ENCODE results near the gene RETREG3.

Gene RETREG3

GRCh38 chr17:42537156-42537805 lies 71.9 kb downstream of the RETREG3 start:
- DNase-seq (ENCODE audit: low spot score) (no peak), ATAC-seq (ENCODE audit: low read depth) (no peak)
- H3K27me3 ChIP-seq (ENCODE audit: insufficient read depth, poor library complexity, severe bottlenecking), result no peaks in the 10 kb centered on the region
- TF ChIP-seq CTCF (IDR thresholded peaks at IDR 0.05; ENCODE audit: poor library complexity, severe bottlenecking), result no peak
- H3K4me3 ChIP-seq (ENCODE audit: severe bottlenecking), result peak overlapping the region; percentile 85
- H3K36me3 ChIP-seq (ENCODE audit: low read depth), result peaks cover 6% of the 10 kb centered on the region
- peak overlapping the region; percentile 78 for H3K27ac ChIP-seq (ENCODE audit: poor library complexity, severe bottlenecking)
- no peaks in the 10 kb centered on the region for H3K9me3 ChIP-seq (ENCODE audit: severe bottlenecking)
- H3K4me1 ChIP-seq (ENCODE audit: insufficient read depth, poor library complexity, severe bottlenecking), result peaks cover 9% of the 10 kb centered on the region

- peak overlapping the region; percentile 78 for H3K27ac ChIP-seq (ENCODE audit: poor library complexity, severe bottlenecking)
- TF ChIP-seq CTCF (IDR thresholded peaks at IDR 0.05; ENCODE audit: poor library complexity, severe bottlenecking), result peak; percentile 20
- peaks cover 12% of the 10 kb centered on the region for H3K4me1 ChIP-seq (ENCODE audit: insufficient read depth, poor library complexity, severe bottlenecking)
- no peaks in the 10 kb centered on the region for H3K27me3 ChIP-seq (ENCODE audit: insufficient read depth, poor library complexity, severe bottlenecking)
- peak; percentile 83 for DNase-seq (ENCODE audit: low spot score)
- H3K4me3 ChIP-seq (ENCODE audit: severe bottlenecking), result peak overlapping the region; percentile 85
- peak; percentile 73 for ATAC-seq (ENCODE audit: low read depth)
- no peaks in the 10 kb centered on the region for H3K9me3 ChIP-seq (ENCODE audit: severe bottlenecking)
- H3K36me3 ChIP-seq (ENCODE audit: low read depth), result peaks cover 5% of the 10 kb centered on the region; the same call in 1 of the 2 replicates
Measured at GRCh38 chr17:42536372-42537155, 72.6 kb downstream of the RETREG3 start.

GRCh38 chr17:42536048-42536371 lies 73.2 kb downstream of the RETREG3 start, which contains the start of gene NAGLU:
Gene NAGLU (plus strand): TSS chr17:42536241. CDS start chr17:42536273, 32 bp downstream.
- ATAC-seq (ENCODE audit: low read depth), result peak; percentile 77

GRCh38 chr17:42535155-42536047 lies 73.8 kb downstream of the RETREG3 start:
- H3K9me3 ChIP-seq (ENCODE audit: severe bottlenecking), result no peaks in the 10 kb centered on the region
- DNase-seq (ENCODE audit: low spot score) (no peak), ATAC-seq (ENCODE audit: low read depth) (no peak)
- H3K36me3 ChIP-seq (ENCODE audit: low read depth), result peaks cover 5% of the 10 kb centered on the region; the same call in 1 of the 2 replicates
- H3K27ac ChIP-seq (ENCODE audit: poor library complexity, severe bottlenecking), result peak overlapping the region; percentile 78
- TF ChIP-seq CTCF (IDR thresholded peaks at IDR 0.05; ENCODE audit: poor library complexity, severe bottlenecking), result no peak
- H3K4me3 ChIP-seq (ENCODE audit: severe bottlenecking), result peak overlapping the region; percentile 85
- H3K4me1 ChIP-seq (ENCODE audit: insufficient read depth, poor library complexity, severe bottlenecking), result peaks cover 17% of the 10 kb centered on the region
- H3K27me3 ChIP-seq (ENCODE audit: insufficient read depth, poor library complexity, severe bottlenecking), result no peaks in the 10 kb centered on the region

More at GRCh38 chr17:42536048-42536371, 73.2 kb downstream of the RETREG3 start, which contains the start of gene NAGLU:
- Histone ChIP-seq H3K27ac (ENCODE audit: poor library complexity, severe bottlenecking) (peak within 1 kb of the TSS; percentile 78), H3K4me3 (ENCODE audit: severe bottlenecking) (peak within 1 kb of the TSS; percentile 85), H3K36me3 (ENCODE audit: low read depth) (peaks cover 5% of the 10 kb centered on the region; the same call in 1 of the 2 replicates), H3K9me3 (ENCODE audit: severe bottlenecking) (no peaks in the 10 kb centered on the region), H3K4me1 (ENCODE audit: insufficient read depth, poor library complexity, severe bottlenecking) (peaks cover 12% of the 10 kb centered on the region), H3K27me3 (ENCODE audit: insufficient read depth, poor library complexity, severe bottlenecking) (no peaks in the 10 kb centered on the region)
- no peak for TF ChIP-seq CTCF (IDR thresholded peaks at IDR 0.05; ENCODE audit: poor library complexity, severe bottlenecking)
- peak; percentile 85 for DNase-seq (ENCODE audit: low spot score)
